OCI-LY1 (cell line): ENCODE data around the gene LAMB2.
A peak's percentile ranks its signal among the peaks of the same experiment; 100 is the strongest.

Source experiments
- H2AFZ ChIP-seq: fragments of 200-600 bp; sonication (generic), shearing (Covaris generic); 2 replicates; pipeline ENCODE4 v1.6.0; 2014; ENCODE audit warnings: antibody characterized with exemption, mild to moderate bottlenecking, low read length
- H3F3A ChIP-seq: fragments of 200-600 bp; sonication (generic), shearing (Covaris generic); 2 replicates; pipeline ENCODE4 v1.6.0; 2014; ENCODE audit warnings: mild to moderate bottlenecking, antibody characterized with exemption, low read length, moderate library complexity; ENCODE audit not compliant: insufficient read depth
- H3K27ac ChIP-seq: fragments of 200-600 bp; sonication (generic); 2 replicates; pipeline ENCODE4 v1.5.1; 2014; ENCODE audit warnings: low read length, mixed run types, mild to moderate bottlenecking, low read depth; ENCODE audit not compliant: poor library complexity, severe bottlenecking
- H3K27me3 ChIP-seq: fragments of 200-600 bp; sonication (generic); 2 replicates; pipeline ENCODE4 v1.6.0; 2014; ENCODE audit warnings: antibody characterized with exemption, mild to moderate bottlenecking, low read length, moderate library complexity; ENCODE audit not compliant: insufficient read depth
- H3K36me3 ChIP-seq: fragments of 200-600 bp; sonication (generic); 2 replicates; pipeline ENCODE4 v1.6.1; 2014; ENCODE audit warnings: mild to moderate bottlenecking, antibody characterized with exemption, low read length, moderate library complexity, mixed read lengths; ENCODE audit not compliant: insufficient read depth
- H3K4me1 ChIP-seq: fragments of 200-600 bp; sonication (generic); 2 replicates; pipeline ENCODE4 v1.5.1; 2014; ENCODE audit warnings: mild to moderate bottlenecking, low read length, moderate library complexity; ENCODE audit not compliant: insufficient read depth, severe bottlenecking
- H3K4me2 ChIP-seq: fragments of 200-600 bp; sonication (generic), shearing (Covaris generic); 2 replicates; pipeline ENCODE4 v1.6.1; 2014; ENCODE audit warnings: low read length
- H3K4me3 ChIP-seq: fragments of 200-600 bp; sonication (generic); 2 replicates; pipeline ENCODE4 v1.5.1; 2014; ENCODE audit warnings: low read length, low read depth, mild to moderate bottlenecking, mixed read lengths; ENCODE audit not compliant: poor library complexity, severe bottlenecking
- H3K79me2 ChIP-seq: fragments of 200-600 bp; shearing (Covaris generic); 2 replicates; pipeline ENCODE4 v1.6.1; 2016; ENCODE audit warnings: mixed run types, low read length, mixed read lengths; ENCODE audit not compliant: insufficient read depth
- H3K9ac ChIP-seq: fragments of 200-600 bp; sonication (generic), shearing (Covaris generic); 2 replicates; pipeline ENCODE4 v1.6.1; 2014; ENCODE audit warnings: mild to moderate bottlenecking, low read length, mixed read lengths
- H3K9me2 ChIP-seq: fragments of 200-600 bp; sonication (generic), shearing (Covaris generic); 2 replicates; pipeline ENCODE4 v1.6.1; 2014; ENCODE audit warnings: low read depth, mild to moderate bottlenecking, low read length, mixed read lengths
- H3K9me3 ChIP-seq: fragments of 200-600 bp; shearing (Covaris generic); 2 replicates; pipeline ENCODE4 v1.6.1; 2014; ENCODE audit warnings: low read length, mixed read lengths
- H4K20me1 ChIP-seq: fragments of 200-600 bp; sonication (generic), shearing (Covaris generic); 2 replicates; pipeline ENCODE4 v1.6.0; 2016; ENCODE audit warnings: mild to moderate bottlenecking, low read length; ENCODE audit not compliant: insufficient read depth
- CTCF ChIP-seq: fragments of 200-600 bp; sonication (generic), shearing (Covaris generic); IDR thresholded peaks from 2 replicates; pipeline ENCODE4 v1.5.1; 2017; ENCODE audit warnings: mild to moderate bottlenecking, antibody characterized with exemption, low read length, moderate library complexity, mixed read lengths
- EZH2 ChIP-seq: fragments of 200-600 bp; sonication (generic), shearing (Covaris generic); IDR thresholded peaks from 2 replicates; pipeline ENCODE4 v1.8.0; 2017; ENCODE audit warnings: borderline replicate concordance, mixed run types, mild to moderate bottlenecking, antibody characterized with exemption, low read length, moderate library complexity, mixed read lengths

The LAMB2 gene

GRCh38 chr3:49124991-49125670, 7.7 kb downstream of the LAMB2 start:
- no peak overlapping the region for H3K27ac ChIP-seq
- peak; percentile 68 for TF ChIP-seq CTCF
- no peak for TF ChIP-seq EZH2
- no peaks in the 10 kb centered on the region for H3K9me3 ChIP-seq
- H2AFZ ChIP-seq, result no peak overlapping the region
- H3K9ac ChIP-seq, result no peak overlapping the region
- no peaks in the 10 kb centered on the region for H3F3A ChIP-seq
- no peaks in the 10 kb centered on the region for H3K9me2 ChIP-seq
- H4K20me1 ChIP-seq, result no peaks in the 10 kb centered on the region
- no peak overlapping the region for H3K4me2 ChIP-seq
- H3K27me3 ChIP-seq, result no peaks in the 10 kb centered on the region
- no peaks in the 10 kb centered on the region for H3K79me2 ChIP-seq
- H3K4me1 ChIP-seq, result peaks cover 9% of the 10 kb centered on the region
- no peak overlapping the region for H3K4me3 ChIP-seq
- H3K36me3 ChIP-seq, result no peaks in the 10 kb centered on the region

GRCh38 chr3:49124203-49124602, 8.6 kb downstream of the LAMB2 start:
- Histone ChIP-seq H3F3A (no peaks in the 10 kb centered on the region), H3K4me3 (no peak overlapping the region), H3K9me2 (no peaks in the 10 kb centered on the region), H3K79me2 (no peaks in the 10 kb centered on the region), H3K9ac (no peak overlapping the region), H3K27me3 (no peaks in the 10 kb centered on the region), H3K4me1 (peaks cover 18% of the 10 kb centered on the region), H3K4me2 (no peak overlapping the region), H2AFZ (no peak overlapping the region), H4K20me1 (no peaks in the 10 kb centered on the region), H3K27ac (no peak overlapping the region), H3K36me3 (peaks cover 2% of the 10 kb centered on the region; the same call in 1 of the 2 replicates), H3K9me3 (no peaks in the 10 kb centered on the region)
- TF ChIP-seq EZH2 (no peak), CTCF (no peak)

- TF ChIP-seq CTCF (no peak), EZH2 (no peak)
- peaks cover 7% of the 10 kb centered on the region; the same call in 1 of the 2 replicates for H3K36me3 ChIP-seq
Observed at GRCh38 chr3:49123687-49124086, 9.2 kb downstream of the LAMB2 start.

More at GRCh38 chr3:49123687-49124086, 9.2 kb downstream of the LAMB2 start:
- Histone ChIP-seq H3K9me2 (no peaks in the 10 kb centered on the region), H3K4me3 (no peak overlapping the region), H3K4me1 (peaks cover 20% of the 10 kb centered on the region), H3K9ac (no peak overlapping the region), H3K4me2 (no peak overlapping the region), H2AFZ (no peak overlapping the region), H3K27me3 (no peaks in the 10 kb centered on the region), H3K79me2 (no peaks in the 10 kb centered on the region), H3F3A (no peaks in the 10 kb centered on the region), H3K27ac (no peak overlapping the region), H4K20me1 (no peaks in the 10 kb centered on the region), H3K9me3 (no peaks in the 10 kb centered on the region)
